Measurements from ENCODE around the gene MRFAP1L1. TPM values are rescaled to one million over a fixed set of nuclear protein-coding genes. Genes with fewer than 3 reads are reported as not detected.

The MRFAP1L1 gene
- total and polyA plus RNA-seq, 10 of the 15 experiments (the other 5 are each of a cell fraction or from before 2014, with no cell fraction given), result 30.6 to 85.1 (median 52.9) TPM

DNA sequence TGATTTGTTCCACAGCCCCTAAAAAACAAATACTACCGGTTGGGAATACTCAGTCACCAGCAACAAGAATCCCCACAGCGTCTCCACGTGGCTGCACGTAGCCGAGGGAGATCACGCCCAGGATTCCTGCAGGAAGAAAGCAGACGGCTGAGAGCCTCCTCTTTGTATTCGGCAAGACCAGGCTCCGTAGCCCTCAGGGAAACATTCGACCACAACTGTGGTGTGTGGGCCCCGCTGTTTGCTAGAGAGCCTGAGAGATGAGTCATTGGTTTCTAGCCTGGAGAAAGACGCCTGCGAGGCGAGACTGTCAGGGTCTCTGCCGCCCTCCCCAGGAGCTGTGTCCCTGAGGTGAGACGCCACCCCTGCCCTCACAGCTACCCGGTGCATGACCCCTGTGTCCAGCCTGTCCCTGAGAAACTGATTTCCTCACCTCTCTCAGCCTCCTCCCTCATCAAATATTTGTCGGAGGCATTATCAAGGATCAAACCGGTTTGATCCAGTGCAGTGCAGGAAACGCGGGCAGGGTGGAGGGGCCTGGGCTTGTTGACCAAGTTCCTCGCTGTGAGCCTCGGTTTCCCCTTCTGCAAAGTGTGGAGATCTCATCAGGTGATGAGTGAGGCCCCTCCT lies 20.7 kb downstream of the MRFAP1L1 start (continued):
- TF ChIP-seq, protein P1, sequence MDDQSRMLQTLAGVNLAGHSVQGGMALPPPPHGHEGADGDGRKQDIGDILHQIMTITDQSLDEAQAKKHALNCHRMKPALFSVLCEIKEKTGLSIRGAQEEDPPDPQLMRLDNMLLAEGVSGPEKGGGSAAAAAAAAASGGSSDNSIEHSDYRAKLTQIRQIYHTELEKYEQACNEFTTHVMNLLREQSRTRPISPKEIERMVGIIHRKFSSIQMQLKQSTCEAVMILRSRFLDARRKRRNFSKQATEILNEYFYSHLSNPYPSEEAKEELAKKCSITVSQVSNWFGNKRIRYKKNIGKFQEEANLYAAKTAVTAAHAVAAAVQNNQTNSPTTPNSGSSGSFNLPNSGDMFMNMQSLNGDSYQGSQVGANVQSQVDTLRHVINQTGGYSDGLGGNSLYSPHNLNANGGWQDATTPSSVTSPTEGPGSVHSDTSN (IDR thresholded peaks at IDR 0.05; ENCODE audit: insufficient replicate concordance, low read depth, low read length), result no peak
- no peak for TF ChIP-seq IKZF1 (conservative IDR thresholded peaks at IDR 0.05)
- TF ChIP-seq ZNF622 (IDR thresholded peaks at IDR 0.05), result no peak
- 0 out of 4 replicates have a peak, but pooled peaks of 1 of the 2 experiments have one; percentile 21 for TF ChIP-seq IKZF2 (IDR thresholded peaks at IDR 0.05)
- TF ChIP-seq SMARCA5 (IDR thresholded peaks at IDR 0.05), result no peak
- TF ChIP-seq SMC3 (IDR thresholded peaks at IDR 0.05; ENCODE audit: borderline replicate concordance, low read length), result peak; percentile 4; the same call in 1 of the 2 replicates
- TF ChIP-seq TCF3 (IDR thresholded peaks at IDR 0.05; ENCODE audit: borderline replicate concordance, insufficient read depth, low read depth, low read length), result no peak
- TF ChIP-seq RFX5 (IDR thresholded peaks at IDR 0.05; ENCODE audit: low read depth, low read length), result peak; percentile 82; the same call in 1 of the 2 replicates
- no peak for TF ChIP-seq RB1 (IDR thresholded peaks at IDR 0.05; ENCODE audit: borderline replicate concordance)
- TF ChIP-seq POLR2AphosphoS5 (IDR thresholded peaks at IDR 0.05; ENCODE audit: low read length), result no peak
- TF ChIP-seq RBBP5 (conservative IDR thresholded peaks at IDR 0.05), result no peak

Data from GM12878 (cell line).